OCI-LY7 (cell line): ENCODE measurements around the gene NDUFV1.
"Not testable (repeated sequence)": the region's sequence is repeated elsewhere in the genome, so short reads cannot be mapped to it uniquely, and the experiment has no call there.

Source experiments
- EZH2phosphoT487 ChIP-seq: fragments of 200-600 bp; sonication (generic); IDR thresholded peaks from 2 replicates; pipeline ENCODE4 v1.6.1; 2018; ENCODE audit warnings: low read depth, borderline replicate concordance, mild to moderate bottlenecking, mixed run types, antibody characterized with exemption, low read length, moderate library complexity, mixed read lengths
- TF ChIP-seq, protein P1 (sequence below): fragments of 200-600 bp; sonication (generic); conservative IDR thresholded peaks from 2 replicates; pipeline ENCODE4 v1.5.1; 2014; ENCODE audit warnings: mild to moderate bottlenecking, antibody characterized with exemption, low read length, moderate library complexity, mixed read lengths

GRCh38 chr11:67597963-67598362 is 8.8 kb upstream of the NDUFV1 start:
- not testable (repeated sequence) for TF ChIP-seq EZH2phosphoT487
- TF ChIP-seq, protein P1, sequence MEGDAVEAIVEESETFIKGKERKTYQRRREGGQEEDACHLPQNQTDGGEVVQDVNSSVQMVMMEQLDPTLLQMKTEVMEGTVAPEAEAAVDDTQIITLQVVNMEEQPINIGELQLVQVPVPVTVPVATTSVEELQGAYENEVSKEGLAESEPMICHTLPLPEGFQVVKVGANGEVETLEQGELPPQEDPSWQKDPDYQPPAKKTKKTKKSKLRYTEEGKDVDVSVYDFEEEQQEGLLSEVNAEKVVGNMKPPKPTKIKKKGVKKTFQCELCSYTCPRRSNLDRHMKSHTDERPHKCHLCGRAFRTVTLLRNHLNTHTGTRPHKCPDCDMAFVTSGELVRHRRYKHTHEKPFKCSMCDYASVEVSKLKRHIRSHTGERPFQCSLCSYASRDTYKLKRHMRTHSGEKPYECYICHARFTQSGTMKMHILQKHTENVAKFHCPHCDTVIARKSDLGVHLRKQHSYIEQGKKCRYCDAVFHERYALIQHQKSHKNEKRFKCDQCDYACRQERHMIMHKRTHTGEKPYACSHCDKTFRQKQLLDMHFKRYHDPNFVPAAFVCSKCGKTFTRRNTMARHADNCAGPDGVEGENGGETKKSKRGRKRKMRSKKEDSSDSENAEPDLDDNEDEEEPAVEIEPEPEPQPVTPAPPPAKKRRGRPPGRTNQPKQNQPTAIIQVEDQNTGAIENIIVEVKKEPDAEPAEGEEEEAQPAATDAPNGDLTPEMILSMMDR: not testable (repeated sequence)
